Heart left ventricle (tissue), 16 donors: ENCODE data around the gene UMPS. TPM values are rescaled to one million over a fixed set of nuclear protein-coding genes. Genes with fewer than 3 reads are reported as not detected.

Source experiments
- ATAC-seq, 4 donors: fragments of 200-7000 bp; cut with Tn5 transposase; one replicate each; pipeline ENCODE4 v1.9.1; 2020 to 2022; ENCODE audit warnings: moderate library complexity in 4 of 4, mild to moderate bottlenecking in 3 of 4, moderate number of reproducible peaks in 1 of 4
- DNase-seq, 5 donors: peaks; one replicate each; pipeline ENCODE4 v3.0.0-alpha.2; 2020
- H3K27ac ChIP-seq, 12 donors: fragments of 200-600 bp; sonication (generic) in 4 of 12; one replicate each; pipeline versions ENCODE4 v1.5.0 to v1.8.0; 2016 to 2022; ENCODE audit warnings: mild to moderate bottlenecking in 2 of 12
- H3K27me3 ChIP-seq, 9 donors: fragments of 200-600 bp; sonication (generic) in 2 of 9; one replicate each; pipeline versions ENCODE4 v1.5.1 to v1.8.0; 2016 to 2022; ENCODE audit warnings: mild to moderate bottlenecking in 3 of 9
- H3K36me3 ChIP-seq, 9 donors: fragments of 200-600 bp; sonication (generic) in 2 of 9; one replicate each; pipeline versions ENCODE4 v1.5.0 to v1.8.0; 2018 to 2022; ENCODE audit warnings: mild to moderate bottlenecking in 2 of 9
- H3K4me1 ChIP-seq, 12 donors: fragments of 200-600 bp; sonication (generic) in 4 of 12; one replicate each; pipeline versions ENCODE4 v1.5.0 to v1.8.0; 2016 to 2022; ENCODE audit warnings: mild to moderate bottlenecking in 3 of 12
- H3K4me3 ChIP-seq, 12 donors: fragments of 200-600 bp; sonication (generic) in 4 of 12; one replicate each; pipeline versions ENCODE4 v1.5.0 to v1.8.0; 2017 to 2022; ENCODE audit warnings: mild to moderate bottlenecking in 9 of 12, moderate library complexity in 4 of 12
- H3K9me3 ChIP-seq, 12 donors: fragments of 200-600 bp; sonication (generic) in 4 of 12; one replicate each; pipeline versions ENCODE4 v1.5.0 to v1.8.0; 2016 to 2022; ENCODE audit warnings: mild to moderate bottlenecking in 1 of 12
- POLR2A ChIP-seq, 2 donors: fragments of 450-650 bp; IDR thresholded peaks; one replicate each; pipeline ENCODE4 v1.6.1; 2017; ENCODE audit warnings: antibody characterized with exemption in 2 of 2, mild to moderate bottlenecking in 2 of 2, moderate library complexity in 2 of 2
- WGBS, 4 donors: extraction: QIAGEN DNeasy Blood & Tissue Kit in 2 of 4; methylation state at CpG; one replicate each; pipeline versions ENCODE4 v1.1.5 to v1.1.7; 2013 to 2018; 5-methylcytosine and 5-hydroxymethylcytosine counted together
- intact Hi-C, 10 donors: fragments of 100-400 bp; cut with DNase I; formaldehyde crosslinking; loops; one replicate each; pipeline versions ENCODE4 v1.11.1 to v1.14.2; 2022
- long read RNA-seq, 3 donors: library from polyadenylated mRNA; unstranded; transcript quantifications; one replicate each; pipeline ENCODE4 v2.0.0, GENCODE V29; 2020 to 2021
- polyA plus RNA-seq, 2 donors: library from polyadenylated mRNA; stranded (reverse); fragments of 200-250 nt; gene quantifications; one replicate each; pipeline ENCODE4 v1.2.3, GENCODE V29; 2013
- total RNA-seq, 9 donors: library from RNA; depleted of rRNA in 2 of 9; stranded (reverse); fragments of >200 nt in 2 of 9; fragmentation: NEBNext Ultra II Directional in 3 of 9; extraction: Animal tissue kit (Norgen Biotek cat#: 25700) in 3 of 9; gene quantifications; one replicate each; pipeline versions ENCODE4 v1.1.0 to v1.2.4, GENCODE V29; 2016 to 2023
- TF ChIP-seq, protein P1 (sequence below), 12 donors: fragments of 200-600 bp; sonication (generic) in 4 of 12; IDR thresholded peaks; one replicate each; pipeline versions ENCODE4 v1.5.0 to v1.8.0; 2018 to 2022; ENCODE audit warnings: antibody characterized with exemption in 12 of 12, mild to moderate bottlenecking in 5 of 12
- donor health status: ischemic (EF 13 %, LVEDD 7.1; RV severe dilation, severe dysfunction).
- donor health status: healthy with polysubstance abuse.
- donor health status: DM: no; HTN: yes; CAD: no.
- donor health status: DM: no; HTN: no; CAD: no.
- donor health status: ischemic (EF 25% LVEDD 6.9; RV normal size, moderate dysfunction).
- donor health status: ischemic (EF 25% LVEDD 5.7; RV mildly dilated, moderate dysfunction).
- donor health status: healthy.
- donor health status: DM: yes; HTN: yes; CAD: no.
- donor health status: ischemic (EF 35%, LVEDD 5.7; RV mildly dilated, moderate dysfunction).
- donor health status: nonischemic (EF 11% LVEDD 7.7; RV severe dilation, severe dysfunction).
- donor health status: DM: yes; HTN: yes; CAD: no.
- donor health status: PGD.
- donor health status: ischemic (EF 29% LVEDD 5.4; RV normal size, mild dysfunction).
- donor health status: nonischemic (EF 23%, LVEDD 6.1; RV moderate dilation, normal function).

UMPS gene
- total RNA-seq (10 to 100 TPM in 2 of 9 donors, 1 to 10 TPM in 7; 4.7 to 15.9 (median 7.1) TPM), polyA plus RNA-seq (1 to 10 TPM; 2.3 to 7.8 TPM)
- long read RNA-seq, donor 1, full-length matches to known transcripts = 5 of 6 reads
- long read RNA-seq, donor 1, partial matches to known transcripts = 1 of 6 reads
- long read RNA-seq, donor 1, other reads (novel, unspliced or antisense) = 0 of 6 reads
- long read RNA-seq, donor 2, full-length matches to known transcripts = 46 of 57 reads
- long read RNA-seq, donor 2, partial matches to known transcripts = 2 of 57 reads
- long read RNA-seq, donor 2, other reads (novel, unspliced or antisense) = 9 of 57 reads
- long read RNA-seq, donor 3, full-length matches to known transcripts = 7 of 7 reads
- long read RNA-seq, donor 3, partial matches to known transcripts = 0 of 7 reads
- long read RNA-seq, donor 3, other reads (novel, unspliced or antisense) = 0 of 7 reads

DNA sequence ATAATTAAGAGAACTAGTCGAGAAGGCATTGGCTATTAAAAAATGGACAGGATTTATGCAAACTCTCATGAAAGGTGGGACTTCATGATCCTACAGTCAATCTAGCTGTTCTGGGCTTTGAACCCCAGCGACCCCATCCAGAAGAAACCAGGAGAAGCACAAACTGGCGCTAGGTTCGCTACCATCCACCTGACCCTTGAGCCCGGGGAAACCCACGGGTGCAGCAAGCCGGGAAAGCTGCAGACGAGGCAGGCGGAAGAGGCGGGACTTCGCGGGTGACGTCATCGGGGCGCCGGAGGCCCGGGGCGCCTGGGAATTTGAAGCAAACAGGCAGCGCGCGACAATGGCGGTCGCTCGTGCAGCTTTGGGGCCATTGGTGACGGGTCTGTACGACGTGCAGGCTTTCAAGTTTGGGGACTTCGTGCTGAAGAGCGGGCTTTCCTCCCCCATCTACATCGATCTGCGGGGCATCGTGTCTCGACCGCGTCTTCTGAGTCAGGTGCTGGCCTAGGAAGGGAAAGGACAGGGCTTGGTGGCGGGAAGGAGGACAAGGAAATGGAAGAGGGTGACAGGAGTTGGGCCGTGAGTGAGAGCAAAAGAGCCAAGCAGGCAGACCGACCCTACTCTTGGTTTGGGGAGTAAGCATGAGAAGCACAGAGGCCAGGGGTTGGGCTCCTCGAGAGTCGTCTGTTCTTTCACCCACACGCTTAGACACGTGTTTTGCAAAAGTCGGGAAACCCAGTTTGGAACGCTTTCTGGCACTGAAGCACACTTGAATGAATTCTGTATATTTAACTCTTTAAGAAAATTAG, at the start of gene UMPS:
Gene UMPS, plus strand, starts transcription at position 324 of the 812 bp plus-strand sequence. Its CDS starts 20 bp downstream, at position 344.
- no peaks in the 10 kb centered on the region for H3K9me3 ChIP-seq
- peaks cover 0 to 31% (median 20%) of the 10 kb centered on the region in 12 donors for H3K4me1 ChIP-seq
- H3K36me3 ChIP-seq = peaks cover 0 to 15% (median 6%) of the 10 kb centered on the region in 9 donors
- H3K27ac ChIP-seq = peak within 1 kb of the TSS in 11 of 12 donors; percentile 29 to 87 (median 72)
- DNase-seq (peak; percentile 91 to 96 (median 94)), ATAC-seq (peak; percentile 90 to 99 (median 98))
- WGBS, 4 donors = 0 to 1% (median 1%) methylated on average over 24 to 44 of the region's 44 CpGs
- TF ChIP-seq, protein P1, sequence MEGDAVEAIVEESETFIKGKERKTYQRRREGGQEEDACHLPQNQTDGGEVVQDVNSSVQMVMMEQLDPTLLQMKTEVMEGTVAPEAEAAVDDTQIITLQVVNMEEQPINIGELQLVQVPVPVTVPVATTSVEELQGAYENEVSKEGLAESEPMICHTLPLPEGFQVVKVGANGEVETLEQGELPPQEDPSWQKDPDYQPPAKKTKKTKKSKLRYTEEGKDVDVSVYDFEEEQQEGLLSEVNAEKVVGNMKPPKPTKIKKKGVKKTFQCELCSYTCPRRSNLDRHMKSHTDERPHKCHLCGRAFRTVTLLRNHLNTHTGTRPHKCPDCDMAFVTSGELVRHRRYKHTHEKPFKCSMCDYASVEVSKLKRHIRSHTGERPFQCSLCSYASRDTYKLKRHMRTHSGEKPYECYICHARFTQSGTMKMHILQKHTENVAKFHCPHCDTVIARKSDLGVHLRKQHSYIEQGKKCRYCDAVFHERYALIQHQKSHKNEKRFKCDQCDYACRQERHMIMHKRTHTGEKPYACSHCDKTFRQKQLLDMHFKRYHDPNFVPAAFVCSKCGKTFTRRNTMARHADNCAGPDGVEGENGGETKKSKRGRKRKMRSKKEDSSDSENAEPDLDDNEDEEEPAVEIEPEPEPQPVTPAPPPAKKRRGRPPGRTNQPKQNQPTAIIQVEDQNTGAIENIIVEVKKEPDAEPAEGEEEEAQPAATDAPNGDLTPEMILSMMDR (IDR thresholded peaks at IDR 0.05) = no peak
- TF ChIP-seq POLR2A (IDR thresholded peaks at IDR 0.05) = peak in 1 of 2 donors; percentile 65
- peak within 1 kb of the TSS; percentile 64 to 95 (median 85) for H3K4me3 ChIP-seq
- intact Hi-C loops = no loop called here
- H3K27me3 ChIP-seq = peaks cover 0 to 20% (median 0%) of the 10 kb centered on the region in 9 donors

DNA sequence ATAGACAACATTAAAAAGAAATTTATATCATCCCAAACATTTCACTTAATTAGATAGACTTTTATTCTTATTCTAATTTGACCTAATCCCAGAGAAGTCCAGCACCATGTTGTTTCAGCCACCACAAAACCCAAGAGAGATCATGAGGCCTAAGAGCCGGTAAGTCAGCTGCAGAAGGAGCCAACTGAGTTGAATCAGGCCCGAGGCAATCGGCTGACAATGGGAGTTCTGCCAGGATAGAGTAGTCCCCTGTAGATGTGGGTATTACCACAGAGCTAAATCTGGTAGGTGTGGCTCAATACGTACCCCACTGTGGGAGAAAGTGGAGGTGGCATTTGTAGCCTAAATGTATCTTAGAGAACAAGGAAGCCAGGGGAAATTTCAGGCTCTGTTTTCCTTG, 49.7 kb upstream of the UMPS start:
- H3K36me3 ChIP-seq = peaks cover 0 to 58% (median 29%) of the 10 kb centered on the region in 9 donors
- no peaks in the 10 kb centered on the region for H3K27me3 ChIP-seq
- TF ChIP-seq, protein P1 (IDR thresholded peaks at IDR 0.05) = no peak
- no peak for TF ChIP-seq POLR2A (IDR thresholded peaks at IDR 0.05)
- no peak overlapping the region for H3K27ac ChIP-seq
- 37 to 61% (median 57%) methylated on average over 4 of the region's 4 CpGs for WGBS, 4 donors
- ATAC-seq (no peak), DNase-seq (no peak)
- intact Hi-C loops = no loop called here
- H3K4me1 ChIP-seq = peaks cover 0 to 12% (median 1%) of the 10 kb centered on the region in 12 donors
- no peak overlapping the region for H3K4me3 ChIP-seq
- no peaks in the 10 kb centered on the region for H3K9me3 ChIP-seq

DNA sequence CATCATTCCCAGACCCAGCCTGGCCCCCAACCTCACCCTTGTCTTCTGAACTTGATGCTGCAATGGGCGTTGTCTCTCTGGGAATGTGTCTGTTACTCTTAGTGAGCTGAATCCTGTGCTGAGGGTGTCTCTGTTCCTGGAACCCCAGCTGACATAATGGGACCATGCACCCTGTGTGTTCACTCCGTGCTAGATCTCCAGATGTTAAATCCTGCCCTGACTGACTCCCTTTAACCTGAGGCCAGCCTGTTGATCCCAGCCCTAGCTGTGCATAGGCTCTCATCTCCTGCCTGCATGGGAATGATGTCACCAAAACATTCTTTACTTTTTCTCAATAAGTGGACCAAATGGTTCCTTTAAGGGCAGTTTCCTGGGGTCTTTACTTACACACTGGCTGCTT, 48.0 kb upstream of the UMPS start:
- DNase-seq (no peak), ATAC-seq (no peak)
- Histone ChIP-seq H3K4me3 (no peak overlapping the region), H3K27ac (no peak overlapping the region), H3K27me3 (no peaks in the 10 kb centered on the region), H3K9me3 (no peaks in the 10 kb centered on the region), H3K36me3 (peaks cover 0 to 40% (median 16%) of the 10 kb centered on the region in 9 donors), H3K4me1 (peaks cover 0 to 15% (median 1%) of the 10 kb centered on the region in 12 donors)
- TF ChIP-seq POLR2A (IDR thresholded peaks at IDR 0.05) = no peak
- TF ChIP-seq, protein P1 (IDR thresholded peaks at IDR 0.05) = no peak
- intact Hi-C loops = no loop called here
- 93 to 100% (median 96%) methylated on average over 2 of the region's 2 CpGs for WGBS, 4 donors

DNA sequence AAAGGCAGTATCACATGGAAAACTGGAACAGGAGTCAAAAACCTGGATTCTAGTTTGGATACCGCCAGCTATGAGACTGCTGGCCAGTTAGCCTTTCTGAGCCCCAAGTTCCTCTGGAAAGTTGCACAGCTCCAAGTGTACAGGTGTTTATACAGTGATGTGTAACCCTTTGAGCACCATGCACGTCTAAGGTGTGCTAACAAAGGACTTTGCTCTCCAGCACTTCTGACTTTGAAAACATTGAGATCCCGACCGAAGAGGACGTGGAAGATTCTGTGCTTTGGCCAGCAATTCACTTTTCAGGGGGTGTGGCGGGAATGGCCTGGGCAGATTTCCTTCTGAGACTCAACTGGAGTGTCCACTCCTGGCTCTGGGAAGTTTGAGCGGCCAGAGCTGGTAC, 45.8 kb upstream of the UMPS start:
- Histone ChIP-seq H3K4me3 (no peak overlapping the region), H3K27ac (peak overlapping the region in 1 of 12 donors; percentile 40), H3K4me1 (peaks cover 0 to 19% (median 5%) of the 10 kb centered on the region in 12 donors), H3K27me3 (no peaks in the 10 kb centered on the region), H3K36me3 (peaks cover 0 to 18% (median 3%) of the 10 kb centered on the region in 9 donors), H3K9me3 (no peaks in the 10 kb centered on the region)
- no peak for ATAC-seq
- WGBS, 4 donors = 73 to 92% (median 84%) methylated on average over 7 of the region's 7 CpGs
- no peak for TF ChIP-seq POLR2A (IDR thresholded peaks at IDR 0.05)
- TF ChIP-seq, protein P1 (IDR thresholded peaks at IDR 0.05) = no peak
- intact Hi-C loops = no loop called here
- DNase-seq = no peak
